Measurements from ENCODE around the gene ARL8A. TPM values are rescaled to one million over a fixed set of nuclear protein-coding genes. Genes with fewer than 3 reads are reported as not detected.
A peak's percentile ranks its signal among the peaks of the same experiment; 100 is the strongest.

ARL8A gene
- total RNA-seq, 6 donors from 2014 or later: 65.7 to 96.3 (median 88.4) TPM

- no peaks in the 10 kb centered on the region for H3K36me3 ChIP-seq
- ATAC-seq (ENCODE audit: low FRiP score in 2 of 2) (no peak), DNase-seq (peak in 1 of 2 donors; percentile 36)
- H3K4me1 ChIP-seq: peaks cover 0 to 34% (median 27%) of the 10 kb centered on the region in 4 donors
- TF ChIP-seq POLR2A (IDR thresholded peaks at IDR 0.05) (no peak), EP300 (IDR thresholded peaks at IDR 0.05) (no peak), POLR2AphosphoS5 (IDR thresholded peaks at IDR 0.05) (no peak), CTCF (IDR thresholded peaks at IDR 0.05) (no peak)
- WGBS, 2 donors: 47 to 70% methylated on average over 9 to 15 of the region's 15 CpGs
- H3K9me3 ChIP-seq: no peaks in the 10 kb centered on the region
- H3K27me3 ChIP-seq: no peaks in the 10 kb centered on the region
- H3K4me3 ChIP-seq: no peak overlapping the region
- peak overlapping the region in 3 of 4 donors; percentile 73 to 93 (median 89) for H3K27ac ChIP-seq
Measured at GRCh38 chr1:202162418-202163280, 18.1 kb upstream of the ARL8A start.

DNA sequence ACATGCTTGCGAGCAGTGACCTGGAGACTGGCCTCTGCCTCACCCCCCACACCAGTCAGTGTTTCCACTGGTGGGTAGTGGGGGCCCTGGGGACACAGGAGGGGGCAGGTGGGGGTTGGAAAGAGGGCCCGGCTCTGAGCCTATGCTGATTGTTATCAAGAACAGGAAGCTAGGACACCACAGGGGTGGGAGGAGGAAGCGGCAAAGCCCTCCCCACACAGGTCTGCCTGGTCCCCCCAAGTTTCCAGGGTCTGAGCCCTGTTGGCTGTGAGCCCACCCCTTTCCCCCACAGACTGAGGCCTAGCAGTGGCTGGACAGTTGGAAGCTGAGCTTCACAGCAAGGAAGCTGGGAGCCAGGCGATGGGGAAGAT lies 17.5 kb upstream of the ARL8A start:
- Histone ChIP-seq H3K9me3 (no peaks in the 10 kb centered on the region), H3K4me3 (no peak overlapping the region), H3K27ac (peak overlapping the region in 3 of 4 donors; percentile 73 to 93 (median 89)), H3K27me3 (no peaks in the 10 kb centered on the region), H3K36me3 (no peaks in the 10 kb centered on the region), H3K4me1 (peaks cover 0 to 34% (median 24%) of the 10 kb centered on the region in 4 donors)
- DNase-seq (peak in 1 of 2 donors; percentile 53), ATAC-seq (ENCODE audit: low FRiP score in 2 of 2) (peak; percentile 12 to 16)
- WGBS, 2 donors: 54 to 69% methylated on average over 4 of the region's 4 CpGs
- TF ChIP-seq POLR2A (IDR thresholded peaks at IDR 0.05) (no peak), CTCF (IDR thresholded peaks at IDR 0.05) (no peak), EP300 (IDR thresholded peaks at IDR 0.05) (no peak), POLR2AphosphoS5 (IDR thresholded peaks at IDR 0.05) (no peak)

GRCh38 chr1:202161151-202162046 lies 16.9 kb upstream of the ARL8A start:
- DNase-seq (no peak), ATAC-seq (ENCODE audit: low FRiP score in 2 of 2) (no peak)
- WGBS, 2 donors: 51 to 74% methylated on average over 19 to 22 of the region's 22 CpGs
- TF ChIP-seq POLR2A (IDR thresholded peaks at IDR 0.05): no peak
- no peak for TF ChIP-seq EP300 (IDR thresholded peaks at IDR 0.05)
- TF ChIP-seq POLR2AphosphoS5 (IDR thresholded peaks at IDR 0.05): no peak
- no peak for TF ChIP-seq CTCF (IDR thresholded peaks at IDR 0.05)
- Histone ChIP-seq H3K4me3 (peak overlapping the region in 1 of 4 donors; percentile 47), H3K36me3 (no peaks in the 10 kb centered on the region), H3K27me3 (no peaks in the 10 kb centered on the region), H3K9me3 (no peaks in the 10 kb centered on the region), H3K4me1 (peaks cover 0 to 34% (median 24%) of the 10 kb centered on the region in 4 donors), H3K27ac (peak overlapping the region; percentile 35 to 93 (median 81))

DNA sequence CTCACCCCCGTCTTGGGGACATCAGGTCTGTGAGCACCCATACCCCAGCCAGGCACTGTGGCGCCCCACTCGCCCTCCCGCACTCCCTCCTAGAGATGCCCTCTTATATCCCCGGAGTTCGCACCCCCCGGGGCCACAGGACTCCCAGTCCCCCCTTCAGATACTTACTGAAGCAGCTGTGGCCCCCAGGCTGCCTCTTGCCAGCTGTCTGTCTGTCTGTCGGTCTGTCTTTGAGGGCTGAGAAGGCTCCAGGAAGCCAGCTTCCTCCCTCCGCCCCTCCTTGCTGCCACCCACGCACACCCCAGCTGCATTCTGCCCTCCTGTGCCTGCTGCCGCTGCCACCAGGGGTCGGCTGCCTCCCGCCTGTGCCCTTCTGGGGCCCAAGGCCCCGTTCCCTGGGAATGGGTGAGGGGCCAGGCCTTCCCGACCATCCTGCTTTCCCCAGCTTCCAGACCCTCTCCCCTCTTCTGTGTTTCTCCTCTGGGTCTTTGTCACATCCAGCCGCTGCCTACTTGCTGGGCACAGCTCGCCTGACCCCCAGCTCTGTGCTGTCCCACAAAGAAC lies 15.9 kb upstream of the ARL8A start, which contains the start of gene PTPN7:
Gene PTPN7, minus strand, starts transcription at position 226 of the 564 bp plus-strand sequence. CDS start 1,200 bp downstream, outside the sequence.
- H3K4me3 ChIP-seq: peak within 1 kb of the TSS in 3 of 4 donors; percentile 28 to 47 (median 40)
- TF ChIP-seq EP300 (IDR thresholded peaks at IDR 0.05) (no peak), CTCF (IDR thresholded peaks at IDR 0.05) (peak in 5 of 6 experiments; percentile 12 to 33 (median 24))
- H3K27me3 ChIP-seq: no peaks in the 10 kb centered on the region
- H3K9me3 ChIP-seq: no peaks in the 10 kb centered on the region
- WGBS, 2 donors: 52 to 59% methylated on average over 17 of the region's 17 CpGs
- H3K36me3 ChIP-seq: no peaks in the 10 kb centered on the region
- peaks cover 2 to 37% (median 26%) of the 10 kb centered on the region in 4 donors for H3K4me1 ChIP-seq
- H3K27ac ChIP-seq: peak within 1 kb of the TSS; percentile 67 to 93 (median 81)
- DNase-seq: peak; percentile 61 to 86
- peak; percentile 11 to 70 for ATAC-seq (ENCODE audit: low FRiP score in 2 of 2)

All from upper lobe of left lung (tissue), 6 donors.